Keratinocyte (primary cell): ENCODE measurements around the gene GGACT. TPM values are rescaled to one million over a fixed set of nuclear protein-coding genes. Genes with fewer than 3 reads are reported as not detected.

Source experiments
- DNase-seq: peaks from one replicate; pipeline ENCODE4 v3.0.0-alpha.2; 2011; ENCODE audit warnings: low read depth, missing footprints, low spot score
- FAIRE-seq: peaks from 2 replicates; lab custom pipeline; 2011; peaks lifted over from hg19 to GRCh38; lab: Jason Lieb, UNC
- H2AFZ ChIP-seq: 2 replicates; pipeline ENCODE4 v1.6.0; 2012; ENCODE audit warnings: low read length, control low read depth, inconsistent platforms; ENCODE audit not compliant: control insufficient read depth
- H3K27ac ChIP-seq: 2 replicates; pipeline ENCODE4 v1.5.1; 2011; ENCODE audit warnings: low read length; ENCODE audit not compliant: control insufficient read depth, insufficient read depth
- H3K27me3 ChIP-seq: 3 replicates; pipeline ENCODE4 v1.6.0; 2011; ENCODE audit warnings: low read length; ENCODE audit not compliant: control insufficient read depth, insufficient read depth; ENCODE audit errors: extremely low read depth
- H3K36me3 ChIP-seq, 2 experiments: 2 replicates in 1 of 2; 3 replicates in 1 of 2; pipeline ENCODE4 v1.5.1; 2011; ENCODE audit warnings: low read length in 2 of 2, mild to moderate bottlenecking in 1 of 2; ENCODE audit not compliant: control insufficient read depth in 2 of 2, insufficient read depth in 2 of 2; ENCODE audit errors: extremely low read depth in 1 of 2
- H3K4me1 ChIP-seq: 3 replicates; pipeline ENCODE4 v1.5.1; 2011; ENCODE audit warnings: low read length; ENCODE audit not compliant: control insufficient read depth, insufficient read depth; ENCODE audit errors: extremely low read depth
- H3K4me2 ChIP-seq: 3 replicates; pipeline ENCODE4 v1.6.0; 2011; ENCODE audit warnings: low read depth, low read length; ENCODE audit not compliant: control insufficient read depth, insufficient read depth; ENCODE audit errors: extremely low read depth
- H3K4me3 ChIP-seq, 3 experiments: fragments of 200-600 bp in 1 of 3; sonication (generic) in 1 of 3; 2 replicates in 2 of 3; 3 replicates in 1 of 3; pipeline ENCODE4 v1.5.1; 2011 to 2016; ENCODE audit warnings: low read length in 3 of 3, mild to moderate bottlenecking in 3 of 3, control low read depth in 2 of 3, inconsistent platforms in 1 of 3, low read depth in 1 of 3, mixed read lengths in 1 of 3, mixed run types in 1 of 3, moderate library complexity in 1 of 3; ENCODE audit not compliant: control insufficient read depth in 2 of 3, insufficient read depth in 2 of 3; ENCODE audit errors: extremely low read depth in 1 of 3
- H3K79me2 ChIP-seq: 2 replicates; pipeline ENCODE4 v1.6.0; 2012; ENCODE audit warnings: low read length; ENCODE audit not compliant: control insufficient read depth, insufficient read depth
- H3K9ac ChIP-seq: 3 replicates; pipeline ENCODE4 v1.6.0; 2011; ENCODE audit warnings: low read length; ENCODE audit not compliant: control insufficient read depth, insufficient read depth; ENCODE audit errors: extremely low read depth
- H3K9me1 ChIP-seq: 3 replicates; pipeline ENCODE4 v1.6.0; 2011; ENCODE audit warnings: low read length; ENCODE audit not compliant: control insufficient read depth, insufficient read depth; ENCODE audit errors: extremely low read depth
- H3K9me3 ChIP-seq: 2 replicates; pipeline ENCODE4 v1.5.1; 2012; ENCODE audit warnings: low read depth, low read length; ENCODE audit not compliant: control insufficient read depth
- H4K20me1 ChIP-seq: 3 replicates; pipeline ENCODE4 v1.6.0; 2011; ENCODE audit warnings: low read length; ENCODE audit not compliant: control insufficient read depth, insufficient read depth; ENCODE audit errors: extremely low read depth
- CTCF ChIP-seq, 3 experiments: IDR thresholded peaks in 1 of 3; conservative IDR thresholded peaks in 1 of 3; optimal IDR thresholded peaks in 1 of 3; 2 replicates in 2 of 3; 3 replicates in 1 of 3; pipeline versions ENCODE3 to v1.5.1; 2011; ENCODE audit warnings: low read length in 3 of 3, mild to moderate bottlenecking in 3 of 3, moderate library complexity in 2 of 3, control low read depth in 1 of 3, inconsistent platforms in 1 of 3; ENCODE audit not compliant: insufficient read depth in 2 of 3; ENCODE audit errors: extremely low read depth in 1 of 3
- EZH2 ChIP-seq: IDR thresholded peaks from one replicate; pipeline ENCODE4 v1.6.1; 2012; ENCODE audit warnings: inconsistent platforms, mild to moderate bottlenecking, low read length, moderate library complexity
- dilution Hi-C: fragments of 300-500 bp; cut with MboI; formaldehyde crosslinking; loops from one replicate; pipeline ENCODE4 v1.7.0; 2020; ENCODE audit warnings: low sequenced_read_pairs; ENCODE audit not compliant: extremely low pct_ligation_motif_present
- polyA plus RNA-seq, 5 experiments: library from polyadenylated mRNA; depleted of rRNA in 3 of 5; stranded (reverse) in 3 of 5; stranded (forward) in 1 of 5; unstranded in 1 of 5; fragments of >200 nt; gene quantifications; 1 replicate in 1 of 5; 2 replicates in 3 of 5; 3 replicates in 1 of 5; pipeline versions ENCODE4 v1.2.1 to v1.2.3, GENCODE V29; 2011 to 2012; ENCODE audit warnings: missing spikeins in 2 of 5, low read depth in 1 of 5, low replicate concordance in 1 of 5

The GGACT gene
- polyA plus RNA-seq, 1 donor (not counting 4 experiments of a cell fraction or from before 2014, with no cell fraction given) = 8.2 TPM

GRCh38 chr13:100533588-100534041 lies 55.0 kb downstream of the GGACT start:
- no peaks in the 10 kb centered on the region for H3K79me2 ChIP-seq
- no peak for TF ChIP-seq CTCF (optimal IDR thresholded peaks at IDR 0.05 in 1 of 3, IDR thresholded peaks at IDR 0.05 in 1 of 3, conservative IDR thresholded peaks at IDR 0.05 in 1 of 3; ENCODE audit: extremely low read depth in 1 of 3, insufficient read depth in 2 of 3, low read length in 3 of 3)
- TF ChIP-seq EZH2 = no peak
- H4K20me1 ChIP-seq = no peaks in the 10 kb centered on the region
- H3K36me3 ChIP-seq = no peaks in the 10 kb centered on the region
- no peaks in the 10 kb centered on the region for H3K27me3 ChIP-seq
- FAIRE-seq (no peak), DNase-seq (no peak)
- H3K4me2 ChIP-seq = no peak overlapping the region
- H3K9ac ChIP-seq = no peak overlapping the region
- no peak overlapping the region for H2AFZ ChIP-seq
- H3K9me1 ChIP-seq = no peaks in the 10 kb centered on the region
- no peak overlapping the region for H3K27ac ChIP-seq
- H3K4me1 ChIP-seq = no peaks in the 10 kb centered on the region
- no peaks in the 10 kb centered on the region for H3K9me3 ChIP-seq
- no peak overlapping the region for H3K4me3 ChIP-seq
- dilution Hi-C loops = no loop called here

- FAIRE-seq (no peak), DNase-seq (no peak)
- no peak for TF ChIP-seq EZH2
- no peak for TF ChIP-seq CTCF (optimal IDR thresholded peaks at IDR 0.05 in 1 of 3, IDR thresholded peaks at IDR 0.05 in 1 of 3, conservative IDR thresholded peaks at IDR 0.05 in 1 of 3; ENCODE audit: extremely low read depth in 1 of 3, insufficient read depth in 2 of 3, low read length in 3 of 3)
- H3K4me2 ChIP-seq = no peak overlapping the region
- dilution Hi-C loops = no loop called here
- H3K9me1 ChIP-seq = no peaks in the 10 kb centered on the region
- no peaks in the 10 kb centered on the region for H3K27me3 ChIP-seq
- no peak overlapping the region for H2AFZ ChIP-seq
- H3K4me1 ChIP-seq = no peaks in the 10 kb centered on the region
- H3K27ac ChIP-seq = no peak overlapping the region
- no peaks in the 10 kb centered on the region for H3K79me2 ChIP-seq
- H3K9ac ChIP-seq = no peak overlapping the region
- H3K36me3 ChIP-seq = no peaks in the 10 kb centered on the region
- no peaks in the 10 kb centered on the region for H3K9me3 ChIP-seq
- H3K4me3 ChIP-seq = no peak overlapping the region
- no peaks in the 10 kb centered on the region for H4K20me1 ChIP-seq
Observed at GRCh38 chr13:100532836-100533435, 55.7 kb downstream of the GGACT start.
